ENCODE measurements around the gene ANKRD13B.
"Not testable (repeated sequence)": the region's sequence is repeated elsewhere in the genome, so short reads cannot be mapped to it uniquely, and the experiment has no call there.

Gene ANKRD13B

DNA sequence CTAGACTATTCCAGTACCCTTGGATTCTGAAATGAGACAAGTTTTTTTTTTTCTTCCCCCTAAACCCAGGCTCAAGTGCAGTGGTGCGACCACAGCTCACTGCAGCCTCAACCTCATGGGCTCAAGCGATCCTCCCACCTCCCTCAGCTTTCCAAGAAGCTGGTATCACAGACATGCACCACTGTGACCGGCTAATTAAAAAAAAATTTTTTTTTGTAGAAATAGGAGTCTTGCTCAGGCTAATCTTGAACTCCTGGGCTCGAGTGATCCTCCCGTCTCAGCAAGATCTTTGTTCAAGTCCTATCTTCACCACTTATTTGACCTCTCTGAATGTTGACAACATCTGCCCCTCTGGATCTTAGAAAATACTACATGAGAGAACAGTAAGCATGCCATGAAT, 56.4 kb downstream of the ANKRD13B start:
- no peak for DNase-seq (ENCODE audit: extremely low read depth, low read depth)
- no peak overlapping the region for H3K4me3 ChIP-seq (replicated peaks; ENCODE audit: low read depth, low read length)
- TF ChIP-seq, protein P1, sequence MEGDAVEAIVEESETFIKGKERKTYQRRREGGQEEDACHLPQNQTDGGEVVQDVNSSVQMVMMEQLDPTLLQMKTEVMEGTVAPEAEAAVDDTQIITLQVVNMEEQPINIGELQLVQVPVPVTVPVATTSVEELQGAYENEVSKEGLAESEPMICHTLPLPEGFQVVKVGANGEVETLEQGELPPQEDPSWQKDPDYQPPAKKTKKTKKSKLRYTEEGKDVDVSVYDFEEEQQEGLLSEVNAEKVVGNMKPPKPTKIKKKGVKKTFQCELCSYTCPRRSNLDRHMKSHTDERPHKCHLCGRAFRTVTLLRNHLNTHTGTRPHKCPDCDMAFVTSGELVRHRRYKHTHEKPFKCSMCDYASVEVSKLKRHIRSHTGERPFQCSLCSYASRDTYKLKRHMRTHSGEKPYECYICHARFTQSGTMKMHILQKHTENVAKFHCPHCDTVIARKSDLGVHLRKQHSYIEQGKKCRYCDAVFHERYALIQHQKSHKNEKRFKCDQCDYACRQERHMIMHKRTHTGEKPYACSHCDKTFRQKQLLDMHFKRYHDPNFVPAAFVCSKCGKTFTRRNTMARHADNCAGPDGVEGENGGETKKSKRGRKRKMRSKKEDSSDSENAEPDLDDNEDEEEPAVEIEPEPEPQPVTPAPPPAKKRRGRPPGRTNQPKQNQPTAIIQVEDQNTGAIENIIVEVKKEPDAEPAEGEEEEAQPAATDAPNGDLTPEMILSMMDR (IDR thresholded peaks at IDR 0.05; ENCODE audit: low read depth, low read length, missing control alignments): no peak

DNA sequence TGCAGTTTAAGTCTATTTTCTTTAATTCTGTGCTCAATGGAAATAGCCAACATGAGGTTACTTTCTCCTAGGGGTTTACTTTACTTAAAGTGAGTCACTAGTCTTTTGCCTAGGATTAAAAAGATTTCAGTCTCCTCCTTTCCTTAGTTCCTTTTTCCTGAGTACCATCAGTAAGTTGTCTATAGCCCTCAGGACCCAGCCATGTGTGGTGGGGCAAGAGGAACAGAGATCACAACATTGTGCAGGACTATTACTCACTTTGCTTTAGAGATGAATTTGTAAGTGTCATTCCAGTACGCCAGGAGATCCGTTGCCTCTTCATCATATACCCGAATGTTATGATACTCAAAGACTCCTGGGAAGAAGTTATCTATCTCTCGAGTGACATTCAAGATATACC, 57.5 kb downstream of the ANKRD13B start:
- TF ChIP-seq, protein P1 (IDR thresholded peaks at IDR 0.05; ENCODE audit: low read depth, low read length, missing control alignments): no peak
- DNase-seq (ENCODE audit: extremely low read depth, low read depth): no peak
- H3K4me3 ChIP-seq (replicated peaks; ENCODE audit: low read depth, low read length): no peak overlapping the region

DNA sequence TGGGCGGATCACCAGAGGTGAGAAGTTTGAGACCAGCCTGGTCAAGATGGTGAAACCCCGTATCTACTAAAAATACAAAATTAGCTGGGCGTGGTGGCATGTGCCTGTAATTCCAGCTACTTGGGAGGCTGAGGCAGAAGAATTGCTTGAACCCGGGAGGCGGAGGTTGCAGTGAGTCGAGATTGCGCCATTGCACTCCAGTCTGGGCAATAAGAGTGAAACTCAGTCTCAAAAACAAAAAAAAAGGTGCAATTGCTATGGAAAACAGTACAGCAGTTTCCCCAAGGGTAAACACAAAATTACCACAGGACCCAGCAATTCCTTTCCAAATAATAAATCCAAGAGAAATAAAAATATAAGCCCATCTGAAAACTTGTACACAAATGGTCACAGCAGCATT, 59.0 kb downstream of the ANKRD13B start:
- H3K4me3 ChIP-seq (replicated peaks; ENCODE audit: low read depth, low read length); DNase-seq (ENCODE audit: extremely low read depth, low read depth): not testable (repeated sequence)

DNA sequence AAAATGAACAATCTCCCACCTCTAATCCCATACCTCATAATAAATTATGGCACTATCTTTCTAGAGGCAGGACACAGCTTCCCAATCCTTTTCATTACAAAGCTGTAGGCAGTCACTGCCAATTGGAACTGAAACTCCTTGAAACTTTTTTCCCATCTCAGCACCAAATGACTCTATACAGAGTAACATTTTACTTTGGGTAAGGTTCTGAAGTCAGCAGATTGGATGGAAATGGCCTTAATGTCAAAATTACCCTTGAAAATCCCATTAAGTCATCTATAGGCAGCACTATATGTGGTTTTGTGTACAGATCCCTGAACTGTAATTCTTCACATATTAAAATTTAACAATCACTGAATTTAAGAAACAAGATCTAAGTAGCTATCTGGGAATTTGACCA, 60.0 kb downstream of the ANKRD13B start:
- H3K4me3 ChIP-seq (replicated peaks; ENCODE audit: low read depth, low read length): no peak overlapping the region
- TF ChIP-seq, protein P1 (IDR thresholded peaks at IDR 0.05; ENCODE audit: low read depth, low read length, missing control alignments): no peak
- no peak for DNase-seq (ENCODE audit: extremely low read depth, low read depth)

DNA sequence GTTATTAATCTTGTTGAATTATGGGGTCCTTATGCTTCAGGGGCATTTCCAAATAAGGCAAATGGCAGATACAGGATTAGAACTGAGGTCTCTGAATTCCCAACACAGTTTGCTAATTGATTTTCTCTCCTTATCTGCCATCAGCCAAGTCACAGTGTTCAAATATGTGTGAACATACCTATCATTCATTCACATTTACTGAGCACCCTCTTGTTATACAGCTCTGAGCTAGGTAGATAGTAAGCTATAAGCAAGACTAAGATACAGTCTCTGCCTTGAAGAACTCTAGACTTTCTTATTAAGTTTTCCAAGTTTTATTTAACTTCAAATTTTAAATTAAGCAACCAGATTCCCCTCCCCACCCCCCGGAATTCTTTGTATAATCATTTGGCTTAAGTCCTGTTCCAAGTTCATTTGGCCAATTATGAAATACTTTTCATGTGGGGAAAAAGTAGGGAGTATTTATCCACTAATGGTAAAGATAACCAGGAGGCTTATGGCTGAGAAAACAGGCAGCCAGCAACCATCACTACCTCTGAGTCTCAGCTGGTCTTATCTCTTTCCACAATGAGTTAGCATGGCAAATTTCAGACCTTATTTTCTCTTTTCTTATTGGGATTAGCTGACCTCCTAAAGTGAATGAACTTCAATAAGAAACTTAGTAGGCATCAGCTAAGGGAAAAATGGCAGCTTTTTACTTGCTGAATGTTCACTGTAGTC, 61.2 kb downstream of the ANKRD13B start:
- no peak for DNase-seq (ENCODE audit: extremely low read depth, low read depth)
- TF ChIP-seq, protein P1 (IDR thresholded peaks at IDR 0.05; ENCODE audit: low read depth, low read length, missing control alignments): no peak
- H3K4me3 ChIP-seq (replicated peaks; ENCODE audit: low read depth, low read length): no peak overlapping the region

DNA sequence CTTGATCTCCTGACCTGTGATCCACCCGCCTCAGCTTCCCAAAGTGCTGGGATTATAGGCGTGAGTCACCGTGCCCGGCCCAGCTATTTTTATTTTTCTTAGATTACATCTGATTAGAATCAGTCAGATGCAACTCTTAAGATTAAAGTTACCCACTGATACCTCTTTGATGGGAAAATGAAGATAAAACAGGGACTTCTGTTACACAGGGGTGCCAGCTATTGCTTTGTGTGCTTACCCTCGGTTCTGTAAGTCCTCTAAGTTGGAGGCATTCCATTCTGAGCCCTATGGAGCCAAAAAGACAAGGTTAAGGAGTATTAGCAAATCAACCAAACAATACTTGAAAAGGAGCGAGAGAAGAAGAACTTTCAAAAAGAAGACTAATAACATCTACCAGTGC, 62.4 kb downstream of the ANKRD13B start:
- no peak for DNase-seq (ENCODE audit: extremely low read depth, low read depth)
- TF ChIP-seq, protein P1 (IDR thresholded peaks at IDR 0.05; ENCODE audit: low read depth, low read length, missing control alignments): no peak
- no peak overlapping the region for H3K4me3 ChIP-seq (replicated peaks; ENCODE audit: low read depth, low read length)

DNA sequence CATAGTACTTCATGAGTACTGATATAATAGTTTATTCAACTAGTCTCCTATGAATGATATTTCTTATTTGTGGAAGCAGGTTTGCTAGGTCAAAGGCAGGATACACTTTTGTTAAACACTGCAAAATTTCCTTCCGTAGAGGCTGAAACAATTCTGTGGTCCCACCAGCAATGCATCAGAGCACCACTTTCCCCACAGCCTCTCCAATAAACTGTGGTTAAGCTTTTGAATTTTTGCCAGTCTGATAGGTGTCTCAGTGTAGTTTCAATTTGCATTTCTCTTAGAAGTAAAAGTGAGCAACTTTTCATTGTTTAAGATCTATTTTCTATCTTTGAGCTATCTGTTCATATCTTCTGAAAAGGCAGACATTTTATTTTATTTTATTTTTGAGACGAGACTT, 66.2 kb downstream of the ANKRD13B start:
- TF ChIP-seq, protein P1 (IDR thresholded peaks at IDR 0.05; ENCODE audit: low read depth, low read length, missing control alignments): no peak
- no peak overlapping the region for H3K4me3 ChIP-seq (replicated peaks; ENCODE audit: low read depth, low read length)
- DNase-seq (ENCODE audit: extremely low read depth, low read depth): no peak
